Measurements from ENCODE around the gene INAFM2. TPM values are rescaled to one million over a fixed set of nuclear protein-coding genes. Genes with fewer than 3 reads are reported as not detected.
A peak's percentile ranks its signal among the peaks of the same experiment; 100 is the strongest.

Gene INAFM2
- total and polyA plus RNA-seq, 2 experiments from 2014 or later = 18.1 to 32.7 TPM

- Histone ChIP-seq H4K20me1 (replicated peaks; ENCODE audit: insufficient read depth) (no peaks in the 10 kb centered on the region), H2AFZ (peak overlapping the region; percentile 69; the same call in 1 of the 2 replicates), H3K4me1 (ENCODE audit: insufficient read depth) (peaks cover 18% of the 10 kb centered on the region), H3K27me3 (ENCODE audit: insufficient read depth) (peaks cover 15% of the 10 kb centered on the region), H3F3A (replicated peaks; ENCODE audit: low read depth) (peaks cover 16% of the 10 kb centered on the region), H3K79me2 (replicated peaks; ENCODE audit: insufficient read depth) (no peaks in the 10 kb centered on the region), H3K36me3 (ENCODE audit: insufficient read depth) (no peaks in the 10 kb centered on the region), H3K27ac (ENCODE audit: low read depth) (no peak overlapping the region), H3K9me2 (ENCODE audit: insufficient read depth) (no peaks in the 10 kb centered on the region), H3K4me2 (peak overlapping the region; percentile 80), H3K4me3 (no peak overlapping the region)
- H3K4me1 Mint-ChIP-seq = peaks cover 29% of the 10 kb centered on the region
- TF ChIP-seq EZH2phosphoT487 (IDR thresholded peaks at IDR 0.05; ENCODE audit: unreplicated experiment) (no peak), ZNF462 (CRISPR knock-in tag; IDR thresholded peaks at IDR 0.05) (no peak), REST (IDR thresholded peaks at IDR 0.05; ENCODE audit: unreplicated experiment) (no peak), NANOG (IDR thresholded peaks at IDR 0.05; ENCODE audit: borderline replicate concordance) (no peak), ZNF331 (CRISPR knock-in tag; IDR thresholded peaks at IDR 0.05; ENCODE audit: low read depth) (no peak), EZH2 (IDR thresholded peaks at IDR 0.05; ENCODE audit: low read depth, unreplicated experiment) (no peak), ETS1 (IDR thresholded peaks at IDR 0.05) (no peak), POLR2AphosphoS5 (IDR thresholded peaks at IDR 0.05; ENCODE audit: low read depth) (no peak), ZNF114 (CRISPR knock-in tag; IDR thresholded peaks at IDR 0.05) (no peak), STAT1 (IDR thresholded peaks at IDR 0.05; ENCODE audit: unreplicated experiment) (no peak), JUNB (IDR thresholded peaks at IDR 0.05; ENCODE audit: unreplicated experiment) (no peak), CTCF (conservative IDR thresholded peaks at IDR 0.05; ENCODE audit: low read depth in 2 of 2) (no peak), CREB1 (CRISPR knock-in tag; IDR thresholded peaks at IDR 0.05; ENCODE audit: low read depth) (no peak)
- H3K4me3 Mint-ChIP-seq = no peak overlapping the region; the same call in 2 of the 3 replicates
- peaks cover 15% of the 10 kb centered on the region for H3K27me3 Mint-ChIP-seq (ENCODE audit: insufficient read depth, low read depth, poor library complexity)
- ATAC-seq (no peak), DNase-seq (ENCODE audit: low spot score) (no peak)
- no peaks in the 10 kb centered on the region; the same call in 2 of the 3 replicates for H3K9me3 Mint-ChIP-seq
- no peak overlapping the region for H3K27ac Mint-ChIP-seq
- H3K36me3 Mint-ChIP-seq (ENCODE audit: low read depth) = no peaks in the 10 kb centered on the region; the same call in 2 of the 3 replicates
These were observed 30.2 kb downstream of the INAFM2 start for GRCh38 chr15:40353697-40354096.

All from GM23338 (cell line).